HTR-8/SVneo (cell line): ENCODE data around the gene C1orf21.

ENCODE experiments used
- DNase-seq: peaks from one replicate; pipeline ENCODE4 v3.0.0; 2011; ENCODE audit warnings: low spot score, mixed read lengths; ENCODE audit not compliant: insufficient read length
- FAIRE-seq: peaks from 2 replicates; lab custom pipeline; 2011; peaks lifted over from hg19 to GRCh38; lab: Jason Lieb, UNC

Gene C1orf21

DNA sequence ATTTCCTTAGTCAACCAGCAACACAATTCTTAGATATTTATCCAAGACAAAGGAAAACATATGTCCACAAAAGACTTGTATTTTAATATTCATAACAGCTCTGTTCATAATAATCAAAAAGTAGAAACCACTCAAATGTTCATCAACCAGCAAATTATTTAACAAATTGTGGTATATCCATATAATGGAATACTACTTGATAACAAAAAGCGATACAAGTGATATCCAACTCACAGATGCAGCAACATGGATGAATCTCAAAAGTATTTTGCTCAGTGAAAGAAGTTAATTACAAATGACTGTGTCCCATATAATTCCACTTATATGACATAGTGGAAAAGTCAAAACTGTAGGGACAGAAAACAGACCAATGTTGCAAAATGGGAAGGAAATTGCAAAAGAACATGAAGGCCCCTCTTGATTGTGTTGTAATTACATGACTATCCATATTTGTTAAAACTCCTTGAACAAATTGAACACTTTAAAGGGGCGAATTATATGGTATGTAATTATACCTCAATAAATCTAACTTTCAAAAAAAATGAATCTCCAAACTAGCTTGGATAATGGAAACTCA is 250.9 kb downstream of the C1orf21 start:
- no peak for FAIRE-seq
- no peak for DNase-seq

DNA sequence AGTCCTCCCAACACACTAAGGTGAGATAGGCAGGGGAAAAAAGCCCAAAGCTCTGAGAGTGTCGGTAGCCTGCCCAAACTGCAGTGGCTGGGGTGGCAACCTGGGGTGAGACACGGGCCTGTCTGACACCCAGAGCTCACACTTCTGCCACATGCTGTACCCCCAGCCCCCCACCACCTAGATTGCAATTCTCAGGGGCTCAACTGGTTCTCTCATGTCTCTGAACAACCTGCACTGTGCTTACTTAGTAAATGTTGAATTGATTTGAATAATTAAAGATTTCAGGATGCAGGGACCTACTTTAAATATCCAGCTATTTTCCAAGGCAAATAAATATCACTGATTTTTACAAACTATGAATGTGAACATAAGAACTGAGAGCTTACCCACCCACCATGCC is 252.4 kb downstream of the C1orf21 start:
- FAIRE-seq (no peak), DNase-seq (no peak)

DNA sequence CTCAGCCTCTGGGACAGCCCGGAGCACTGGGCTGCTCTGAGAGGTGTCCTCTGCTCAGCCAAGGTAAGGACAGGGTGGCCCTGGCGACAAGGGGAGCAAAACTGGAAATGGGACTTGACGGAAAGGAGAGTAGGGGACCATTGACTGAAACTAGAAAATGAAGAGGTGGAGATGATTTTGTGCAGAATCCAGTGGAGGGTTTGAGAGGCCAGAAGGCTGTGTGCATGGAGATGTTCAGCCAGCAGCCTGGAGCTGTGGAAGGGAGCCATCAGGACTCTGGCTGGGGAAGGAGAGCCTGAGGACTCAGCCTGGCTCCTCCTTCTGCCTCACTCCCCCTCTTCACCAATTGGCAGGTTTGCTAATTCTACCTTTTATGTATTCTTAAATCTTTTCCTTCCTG is 253.7 kb downstream of the C1orf21 start:
- no peak for DNase-seq
- no peak for FAIRE-seq

DNA sequence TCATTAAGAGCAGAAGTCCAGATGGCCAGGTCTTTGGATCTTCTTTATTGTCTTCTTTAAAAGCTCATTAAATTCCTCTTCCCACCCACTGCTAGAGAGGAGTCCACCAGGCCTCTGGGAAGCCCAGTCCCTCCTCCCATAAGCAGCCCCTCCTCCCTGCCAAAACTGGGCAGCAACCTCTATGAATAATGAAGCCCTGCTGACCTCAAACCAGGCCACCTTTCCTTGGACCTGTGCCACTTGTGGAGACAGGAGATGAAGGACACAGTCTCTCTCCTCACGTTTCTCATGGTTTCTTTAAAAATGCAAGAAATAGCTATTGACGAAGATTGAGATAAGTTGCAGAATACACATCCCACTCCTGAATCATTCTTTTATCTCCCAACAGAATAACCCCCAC is 255.1 kb downstream of the C1orf21 start:
- FAIRE-seq: no peak
- no peak for DNase-seq

DNA sequence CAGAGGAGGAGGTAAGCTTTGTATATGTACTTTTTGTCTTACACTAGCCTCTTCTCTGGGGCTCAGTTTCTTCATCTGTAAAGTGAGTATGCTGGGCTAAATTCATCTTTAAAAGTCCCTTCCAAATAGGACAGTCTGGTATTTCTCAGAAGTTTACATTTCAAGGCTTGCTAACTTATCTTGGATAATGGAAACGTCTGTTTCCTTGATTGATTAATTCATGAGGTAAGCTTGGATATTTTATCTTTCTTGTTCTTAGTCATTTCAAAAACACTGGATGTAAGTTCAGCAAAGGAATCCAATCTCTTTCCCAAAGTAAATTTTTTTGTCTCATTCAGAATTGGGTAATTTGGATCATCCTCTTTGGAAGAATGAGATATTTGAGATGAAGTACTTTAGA is 256.8 kb downstream of the C1orf21 start:
- FAIRE-seq: no peak
- DNase-seq: no peak

DNA sequence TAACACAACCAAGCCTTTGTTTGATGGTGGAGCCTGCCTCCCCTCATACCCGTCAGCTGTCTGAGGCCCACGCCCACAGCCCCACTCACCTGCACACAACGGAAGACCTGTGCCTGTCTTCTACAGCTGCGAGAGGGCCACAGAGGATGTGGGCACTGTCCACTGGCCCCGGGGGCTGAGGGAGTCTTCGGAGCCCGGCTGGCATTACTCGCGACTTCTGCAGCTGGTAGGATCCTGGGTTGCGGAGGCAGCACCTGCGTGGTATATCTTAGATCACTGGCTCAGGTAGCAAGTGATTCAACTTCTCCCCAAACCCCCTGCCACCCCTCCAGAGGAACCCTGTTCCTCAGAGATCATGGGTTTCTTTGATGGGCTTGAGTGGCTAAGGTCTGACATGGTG is 257.9 kb downstream of the C1orf21 start:
- FAIRE-seq (no peak), DNase-seq (no peak)

DNA sequence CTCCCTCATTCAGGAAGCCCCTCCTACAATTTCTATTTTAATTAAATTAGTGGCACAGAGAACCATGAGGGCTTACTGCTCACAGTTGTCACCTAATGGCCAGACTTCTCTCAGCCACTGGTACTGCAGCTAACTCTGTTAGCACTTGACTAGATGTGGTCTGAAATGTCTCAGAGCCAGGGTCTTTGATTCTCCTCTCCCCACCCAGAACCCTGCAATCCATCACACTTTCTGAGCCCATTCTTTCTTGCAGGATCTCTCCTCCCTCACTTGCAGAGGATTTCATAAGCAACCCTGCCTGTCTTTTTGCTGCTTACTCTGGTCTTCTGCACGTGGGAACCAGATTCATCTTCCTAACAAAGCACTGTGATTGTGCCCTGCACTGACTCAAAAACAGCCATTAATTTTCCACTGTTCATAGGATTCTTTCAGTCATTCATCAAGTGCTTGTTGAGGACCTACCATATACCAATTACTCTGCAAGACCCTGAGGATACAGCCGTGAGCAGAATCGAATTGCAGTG is 259.4 kb downstream of the C1orf21 start:
- no peak for FAIRE-seq
- no peak for DNase-seq

DNA sequence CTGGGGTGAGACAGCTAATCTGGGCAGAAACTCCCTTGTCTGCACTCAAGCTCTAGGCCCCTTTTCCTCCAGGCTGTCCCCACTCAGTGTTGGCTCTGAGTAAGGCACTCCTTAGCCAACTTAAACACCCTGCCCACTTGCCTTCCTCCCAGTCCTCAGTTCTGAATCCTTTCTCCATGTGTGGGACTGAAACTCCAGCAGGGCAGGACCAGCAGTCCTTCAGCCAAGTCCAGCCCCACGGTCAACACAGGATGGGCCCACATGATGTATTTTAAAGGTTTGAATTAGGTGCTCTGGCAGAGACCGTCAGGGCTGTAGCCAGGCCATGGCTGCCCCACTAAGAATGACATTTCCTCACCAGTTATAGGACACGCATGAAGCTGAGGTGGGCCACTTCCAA is 260.0 kb downstream of the C1orf21 start:
- FAIRE-seq: no peak
- no peak for DNase-seq

DNA sequence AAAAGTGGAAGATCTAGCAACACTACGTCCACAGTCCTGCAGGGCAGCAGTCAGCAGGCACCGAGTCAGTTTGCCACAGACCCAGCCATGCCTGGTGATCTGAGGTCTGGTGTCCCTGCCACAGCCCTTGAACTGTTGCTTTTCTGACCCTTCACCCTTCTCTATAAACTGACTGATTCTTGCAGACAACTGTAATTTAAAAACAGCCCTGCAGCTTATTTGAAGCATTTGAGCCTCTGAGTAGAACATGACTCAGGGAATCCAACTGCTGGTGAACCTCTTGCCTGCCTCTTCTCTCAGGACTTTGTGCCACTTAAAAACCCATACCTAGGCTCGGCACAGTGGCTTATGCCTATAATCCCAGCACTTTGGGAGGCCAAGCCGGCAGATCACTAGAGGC is 260.6 kb downstream of the C1orf21 start:
- DNase-seq: no peak
- no peak for FAIRE-seq

DNA sequence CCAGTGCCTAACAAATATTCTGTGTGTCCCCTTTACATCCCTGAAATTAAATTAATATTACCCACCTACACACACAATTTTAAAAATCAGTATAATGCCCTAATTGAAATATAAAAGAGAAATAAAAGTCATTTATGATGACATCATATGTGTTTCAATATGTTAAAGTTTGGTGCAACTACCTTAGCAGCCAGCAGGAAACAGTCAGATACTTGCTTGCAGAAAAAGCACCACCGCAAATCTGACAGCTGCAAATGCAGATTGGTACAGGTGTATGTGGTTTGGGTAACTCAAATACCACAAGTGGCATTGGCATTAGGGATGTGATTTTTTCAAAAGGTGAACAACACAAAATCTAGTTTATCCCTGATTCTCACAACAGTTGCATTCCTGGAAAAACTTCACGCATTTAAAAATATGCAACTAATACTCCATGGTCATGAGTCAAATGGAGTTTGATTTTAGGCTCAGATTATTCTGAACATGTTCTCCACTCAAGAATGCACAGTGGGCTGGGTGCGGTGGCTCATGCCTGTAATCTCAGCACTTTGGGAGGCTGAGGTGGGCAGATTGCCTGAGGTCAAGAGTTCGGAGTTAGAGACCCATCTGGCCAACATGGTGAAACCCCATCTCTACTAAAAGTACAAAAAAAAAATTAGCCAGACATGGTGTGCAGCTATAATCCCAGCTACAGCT is 261.5 kb downstream of the C1orf21 start:
- DNase-seq (no peak), FAIRE-seq (no peak)

DNA sequence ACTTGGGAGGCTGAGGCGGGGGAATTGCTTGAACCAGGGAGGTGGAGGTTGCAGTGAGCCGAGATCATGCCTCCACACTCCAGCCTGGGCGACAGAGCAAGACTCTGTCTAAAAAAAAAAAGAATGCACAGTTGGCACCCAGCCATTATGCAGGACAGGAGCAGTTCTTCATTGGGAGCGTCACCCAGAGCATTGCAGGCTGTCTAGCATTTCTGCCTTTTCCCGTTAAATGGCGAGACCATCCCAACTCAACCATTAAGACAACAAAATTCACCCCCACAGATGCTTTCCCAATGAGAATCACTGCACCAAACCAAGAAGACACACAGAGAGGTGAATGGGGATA is 262.0 kb downstream of the C1orf21 start:
- DNase-seq: no peak
- no peak for FAIRE-seq

DNA sequence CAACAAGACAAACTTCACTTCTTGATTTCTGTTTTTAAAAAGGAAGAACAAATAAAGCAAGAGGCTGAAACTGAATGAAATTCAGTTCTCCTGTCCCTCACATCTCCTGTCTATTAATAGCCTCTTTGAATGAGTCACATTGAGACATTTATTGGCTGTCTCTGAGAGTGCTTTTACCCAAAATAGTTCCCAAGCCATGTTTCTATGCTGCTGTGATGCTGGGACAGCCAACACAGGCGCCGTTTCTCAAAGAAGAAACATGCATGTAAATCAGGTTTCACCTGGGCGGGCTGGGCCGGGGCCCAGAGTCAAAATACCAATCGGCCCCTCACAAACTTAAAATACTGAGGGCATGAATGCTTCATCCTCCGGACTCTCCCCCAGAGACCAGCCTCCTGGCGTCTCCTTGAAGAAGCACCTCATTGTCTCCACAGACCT is 262.6 kb downstream of the C1orf21 start:
- FAIRE-seq (no peak), DNase-seq (no peak)

DNA sequence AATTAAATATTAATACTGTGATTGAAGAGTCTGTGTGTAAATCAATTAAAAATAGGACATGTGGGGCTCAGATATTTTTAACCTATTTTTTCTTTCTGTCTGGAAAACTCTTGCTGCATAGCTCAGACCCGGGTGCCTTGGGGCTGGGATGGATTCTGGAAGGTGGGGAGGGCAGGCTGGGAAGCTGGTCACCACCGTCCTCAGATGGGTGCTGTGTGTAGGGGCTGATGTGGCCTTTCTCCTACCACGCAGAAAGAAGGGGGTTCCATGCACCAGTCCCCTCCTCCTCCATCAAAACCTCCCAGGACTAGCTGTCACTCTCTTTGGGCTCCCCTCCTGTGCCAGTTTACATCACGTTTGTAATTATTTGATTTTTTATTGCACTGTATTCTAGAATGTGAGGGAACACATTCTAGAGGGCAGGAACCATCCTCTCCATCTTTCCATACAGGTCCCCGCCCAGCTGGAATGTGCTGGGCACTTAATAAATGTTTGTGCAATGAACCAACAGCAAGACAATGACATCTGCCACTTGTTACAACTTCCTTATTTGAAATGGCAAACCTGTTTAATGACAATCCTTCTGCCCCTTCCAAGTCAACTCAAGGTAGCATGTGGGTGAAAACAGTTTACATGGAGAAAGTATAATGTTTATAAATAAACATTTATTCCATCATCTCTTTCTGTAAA is 263.5 kb downstream of the C1orf21 start:
- FAIRE-seq: no peak
- DNase-seq: no peak

DNA sequence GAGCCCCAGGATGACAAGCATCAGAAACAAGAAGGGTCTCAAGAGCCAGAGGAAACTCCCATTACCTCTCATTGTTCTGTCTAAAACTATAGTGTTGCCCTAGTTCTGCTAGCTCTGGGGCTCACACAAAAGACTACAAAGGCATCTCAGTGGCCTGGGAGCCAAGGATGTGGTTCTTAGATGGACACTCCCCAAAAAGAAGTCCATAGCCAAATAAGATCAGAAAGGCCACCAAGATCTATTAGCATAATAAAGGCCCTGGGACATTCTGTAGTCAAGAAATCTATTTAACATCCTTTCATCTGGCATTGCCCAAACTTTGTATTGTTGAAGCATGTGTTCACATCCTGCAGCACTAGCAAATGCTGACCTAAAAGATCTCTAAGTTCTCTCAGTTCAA is 268.4 kb downstream of the C1orf21 start:
- DNase-seq: no peak
- FAIRE-seq: no peak

DNA sequence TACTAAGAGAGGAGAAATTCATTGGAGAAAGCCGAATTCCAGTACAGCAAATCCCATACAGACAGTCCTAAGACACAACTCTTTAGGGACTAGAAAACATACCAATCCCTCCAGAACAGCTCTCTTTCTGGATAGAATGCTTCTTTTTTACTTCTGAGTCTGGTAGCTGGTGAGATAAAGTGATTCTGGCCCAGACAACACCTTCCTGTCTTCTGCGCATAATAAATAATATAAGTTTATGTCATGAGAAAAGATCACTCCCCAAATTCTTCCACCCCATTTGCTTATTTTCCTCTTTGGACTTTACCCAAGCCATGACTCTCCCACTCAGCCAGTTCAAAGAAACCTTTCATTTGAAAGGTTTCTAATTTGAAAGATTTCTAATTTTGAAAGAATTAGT is 269.4 kb downstream of the C1orf21 start:
- FAIRE-seq (no peak), DNase-seq (no peak)

DNA sequence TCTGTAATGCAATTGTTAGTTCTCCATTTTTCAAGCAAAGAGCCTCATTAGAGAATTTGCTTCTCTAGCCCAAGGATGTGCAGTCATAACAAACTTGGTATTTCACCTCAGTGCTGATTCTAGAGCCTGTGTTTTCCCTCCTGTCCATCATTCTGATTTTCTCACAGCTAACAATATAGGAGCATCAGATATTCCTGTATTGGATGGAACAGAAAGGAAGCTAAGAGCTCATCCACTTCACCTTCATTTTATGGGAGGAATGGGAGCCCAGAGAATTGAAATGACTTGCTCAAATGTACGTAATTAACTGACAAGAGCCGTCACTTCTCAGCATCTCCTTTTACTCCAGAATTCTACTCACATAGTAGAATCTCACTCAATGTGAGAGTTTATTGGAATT is 271.2 kb downstream of the C1orf21 start:
- FAIRE-seq: no peak
- no peak for DNase-seq

DNA sequence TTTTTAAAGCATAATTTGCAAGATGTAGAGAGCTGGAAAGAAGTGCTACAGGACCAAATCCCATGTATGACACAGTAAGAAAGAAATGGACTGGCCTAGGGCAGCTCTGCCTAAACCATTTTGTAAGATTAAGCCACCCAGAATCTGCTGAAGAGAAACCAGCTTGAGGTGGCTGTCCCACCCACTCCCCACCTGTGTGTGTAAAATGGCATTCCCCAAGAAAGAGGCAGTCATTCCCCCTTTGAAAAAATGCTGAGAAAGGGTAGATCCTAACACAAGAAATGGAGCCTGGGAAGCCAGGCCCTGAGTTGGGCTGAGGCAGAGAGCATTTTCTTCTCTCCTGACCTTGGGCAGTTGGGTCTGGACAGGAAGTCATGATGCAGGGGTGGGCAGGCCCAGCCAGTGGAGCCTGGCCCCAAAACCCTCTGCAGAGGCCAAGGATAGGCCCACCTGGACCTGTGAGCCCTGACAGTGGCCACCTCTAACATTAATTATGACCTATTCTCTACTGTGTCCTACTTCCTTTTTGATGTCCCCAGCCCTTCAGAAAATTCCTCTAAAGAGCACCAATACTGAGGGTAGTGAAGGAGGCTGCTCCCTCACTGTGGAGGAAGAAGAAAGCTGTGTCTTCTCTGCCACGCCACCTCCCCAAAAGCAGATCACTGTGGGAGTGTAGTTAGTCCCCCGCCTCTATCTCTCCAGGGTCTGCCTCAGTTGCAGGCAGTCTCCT is 273.8 kb downstream of the C1orf21 start:
- no peak for DNase-seq
- no peak for FAIRE-seq

DNA sequence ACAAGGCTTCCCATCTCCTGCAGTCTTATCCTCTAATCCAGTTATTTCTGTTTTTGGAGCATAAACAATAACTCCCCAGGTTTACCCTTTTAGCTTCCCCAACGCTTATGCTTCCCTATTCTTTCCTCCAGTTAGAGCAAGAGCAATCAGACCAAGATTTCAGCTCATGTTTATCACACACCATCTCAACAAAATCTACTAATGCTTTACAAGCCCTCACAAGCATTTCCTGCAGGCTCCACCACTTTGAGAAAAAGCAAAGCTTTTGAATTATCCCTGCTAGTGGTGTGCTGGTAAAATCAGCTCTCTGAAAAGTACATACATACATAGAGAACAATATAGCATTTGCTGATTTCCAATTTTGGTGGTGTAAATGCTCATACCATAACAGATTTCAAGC is 275.0 kb downstream of the C1orf21 start:
- DNase-seq (no peak), FAIRE-seq (no peak)

DNA sequence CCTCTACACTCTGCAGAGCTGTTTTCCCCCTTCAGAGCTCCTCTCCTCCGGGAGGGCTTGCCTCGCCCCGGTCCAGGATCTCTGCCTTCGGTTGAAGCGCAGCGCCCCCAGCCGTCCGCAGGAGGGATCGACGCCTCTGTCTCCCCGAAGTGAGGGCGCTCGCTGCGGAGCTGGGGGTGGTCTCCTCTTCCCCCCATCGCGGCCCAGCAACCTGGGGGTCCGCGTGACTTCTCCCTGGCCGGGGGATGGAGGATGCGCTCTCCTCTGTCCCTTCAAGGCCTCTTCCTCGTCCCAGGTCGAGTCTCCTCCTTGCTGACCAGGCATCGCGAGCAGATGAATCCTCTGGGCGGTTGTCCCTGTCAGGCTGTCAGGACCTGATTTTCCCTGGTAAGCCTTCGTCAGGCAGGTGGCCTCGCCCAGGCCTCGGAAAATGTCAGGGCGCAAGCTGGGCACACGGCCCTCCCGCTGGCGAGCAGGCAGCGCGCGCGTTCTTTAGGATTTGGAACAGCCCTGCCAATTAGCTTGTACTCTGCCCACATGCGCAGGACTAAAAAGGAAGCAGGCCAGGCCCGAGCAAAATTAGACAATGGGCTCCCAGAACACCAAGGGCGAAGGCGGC is 277.3 kb downstream of the C1orf21 start:
- no peak for FAIRE-seq
- peak; percentile 61 for DNase-seq

DNA sequence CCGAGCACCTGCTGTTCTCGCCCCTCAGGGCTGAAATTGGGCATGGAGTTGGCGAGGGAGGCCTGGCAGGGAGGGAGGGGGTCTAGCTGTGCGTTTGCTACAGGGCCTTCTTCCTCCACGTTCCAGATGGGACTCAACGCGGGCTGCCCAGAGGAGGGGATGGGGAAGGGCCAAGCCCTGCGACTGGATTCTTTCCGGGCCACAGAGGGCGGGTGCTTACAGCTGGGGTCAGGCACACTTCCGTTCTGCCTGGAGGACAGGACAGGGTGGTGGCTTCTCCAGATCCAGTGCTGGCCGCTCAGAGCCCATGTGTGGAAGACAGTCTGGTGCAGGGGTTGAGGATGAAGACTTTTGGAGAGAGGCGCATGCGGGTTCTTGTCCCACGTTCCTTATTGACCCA is 277.8 kb downstream of the C1orf21 start:
- FAIRE-seq (no peak), DNase-seq (no peak)

DNA sequence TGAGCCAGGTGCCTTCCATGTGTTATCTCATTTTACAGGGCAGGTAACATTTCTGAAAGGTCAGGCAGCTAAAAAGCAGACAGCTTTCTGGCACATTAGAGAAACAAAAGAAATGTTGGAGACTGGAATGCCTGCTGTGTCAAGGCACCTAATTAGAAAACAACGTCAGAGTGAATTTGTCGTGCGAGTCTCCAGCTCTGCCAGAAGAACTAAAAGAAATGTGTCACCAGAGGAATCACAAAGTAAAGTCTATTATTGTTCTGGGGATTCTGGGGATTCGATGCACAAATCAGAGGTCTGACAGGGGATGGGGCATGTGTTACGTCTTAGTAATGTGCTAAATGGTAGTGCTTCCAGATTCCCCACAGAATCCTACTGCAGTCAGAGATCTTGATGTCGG is 278.5 kb downstream of the C1orf21 start:
- FAIRE-seq (no peak), DNase-seq (no peak)
